Measurements from ENCODE around the gene TMEM98.
"Not testable (repeated sequence)": the region's sequence is repeated elsewhere in the genome, so short reads cannot be mapped to it uniquely, and the experiment has no call there.

The TMEM98 gene

GRCh38 chr17:32916134-32916533 is 11.8 kb upstream of the TMEM98 start:
- no peak overlapping the region for H3K4me3 ChIP-seq (ENCODE audit: low read length)
- H3K9ac ChIP-seq (ENCODE audit: low read length), result no peak overlapping the region
- H3K4me1 ChIP-seq (ENCODE audit: control insufficient read depth, insufficient read depth, low read length), result peaks cover 6% of the 10 kb centered on the region
- H3K36me3 ChIP-seq (ENCODE audit: control insufficient read depth, insufficient read depth, low read length, severe bottlenecking), result no peaks in the 10 kb centered on the region
- no peak for DNase-seq (ENCODE audit: low read depth)
- no peaks in the 10 kb centered on the region for H3K27me3 ChIP-seq (replicated peaks; ENCODE audit: control insufficient read depth, insufficient read depth, low read length)
- H3K9me3 ChIP-seq (ENCODE audit: control insufficient read depth, low read length), result no peaks in the 10 kb centered on the region

- peaks cover 1% of the 10 kb centered on the region for H3K4me1 ChIP-seq (ENCODE audit: control insufficient read depth, insufficient read depth, low read length)
- H3K4me3 ChIP-seq (ENCODE audit: low read length), result no peak overlapping the region
- no peaks in the 10 kb centered on the region for H3K36me3 ChIP-seq (ENCODE audit: control insufficient read depth, insufficient read depth, low read length, severe bottlenecking)
- H3K9ac ChIP-seq (ENCODE audit: low read length), result no peak overlapping the region
- no peaks in the 10 kb centered on the region for H3K27me3 ChIP-seq (replicated peaks; ENCODE audit: control insufficient read depth, insufficient read depth, low read length)
- no peak for DNase-seq (ENCODE audit: low read depth)
- no peaks in the 10 kb centered on the region for H3K9me3 ChIP-seq (ENCODE audit: control insufficient read depth, low read length)
Observed at GRCh38 chr17:32917081-32917480, 10.9 kb upstream of the TMEM98 start.

- no peaks in the 10 kb centered on the region for H3K27me3 ChIP-seq (replicated peaks; ENCODE audit: control insufficient read depth, insufficient read depth, low read length)
- H3K9me3 ChIP-seq (ENCODE audit: control insufficient read depth, low read length), result no peaks in the 10 kb centered on the region
- H3K4me1 ChIP-seq (ENCODE audit: control insufficient read depth, insufficient read depth, low read length), result no peaks in the 10 kb centered on the region
- no peak for DNase-seq (ENCODE audit: low read depth)
- no peak overlapping the region for H3K4me3 ChIP-seq (ENCODE audit: low read length)
- H3K36me3 ChIP-seq (ENCODE audit: control insufficient read depth, insufficient read depth, low read length, severe bottlenecking), result no peaks in the 10 kb centered on the region
- H3K9ac ChIP-seq (ENCODE audit: low read length), result no peak overlapping the region
Observed at GRCh38 chr17:32917842-32918241, 10.1 kb upstream of the TMEM98 start.

GRCh38 chr17:32919876-32920275 is 8.1 kb upstream of the TMEM98 start:
- not testable (repeated sequence) for H3K9ac ChIP-seq (ENCODE audit: low read length); H3K4me1 ChIP-seq (ENCODE audit: control insufficient read depth, insufficient read depth, low read length); H3K36me3 ChIP-seq (ENCODE audit: control insufficient read depth, insufficient read depth, low read length, severe bottlenecking); H3K27me3 ChIP-seq (replicated peaks; ENCODE audit: control insufficient read depth, insufficient read depth, low read length); H3K9me3 ChIP-seq (ENCODE audit: control insufficient read depth, low read length); H3K4me3 ChIP-seq (ENCODE audit: low read length)
- peak; percentile 66 for DNase-seq (ENCODE audit: low read depth)

- Histone ChIP-seq H3K36me3 (ENCODE audit: control insufficient read depth, insufficient read depth, low read length, severe bottlenecking) (no peaks in the 10 kb centered on the region), H3K4me3 (ENCODE audit: low read length) (no peak overlapping the region), H3K9ac (ENCODE audit: low read length) (no peak overlapping the region), H3K27me3 (replicated peaks; ENCODE audit: control insufficient read depth, insufficient read depth, low read length) (no peaks in the 10 kb centered on the region), H3K4me1 (ENCODE audit: control insufficient read depth, insufficient read depth, low read length) (no peaks in the 10 kb centered on the region), H3K9me3 (ENCODE audit: control insufficient read depth, low read length) (no peaks in the 10 kb centered on the region)
- DNase-seq (ENCODE audit: low read depth), result no peak
Observed at GRCh38 chr17:32920293-32920692, 7.7 kb upstream of the TMEM98 start.

GRCh38 chr17:32921017-32921416 is 6.9 kb upstream of the TMEM98 start:
- DNase-seq (ENCODE audit: low read depth), result no peak

GRCh38 chr17:32923905-32924304 is 4.0 kb upstream of the TMEM98 start:
- H3K4me1 ChIP-seq (ENCODE audit: control insufficient read depth, insufficient read depth, low read length); H3K9ac ChIP-seq (ENCODE audit: low read length); H3K27me3 ChIP-seq (replicated peaks; ENCODE audit: control insufficient read depth, insufficient read depth, low read length); H3K9me3 ChIP-seq (ENCODE audit: control insufficient read depth, low read length); H3K4me3 ChIP-seq (ENCODE audit: low read length); H3K36me3 ChIP-seq (ENCODE audit: control insufficient read depth, insufficient read depth, low read length, severe bottlenecking); DNase-seq (ENCODE audit: low read depth): not testable (repeated sequence)

More at GRCh38 chr17:32921017-32921416, 6.9 kb upstream of the TMEM98 start:
- no peak overlapping the region for H3K9ac ChIP-seq (ENCODE audit: low read length)
- H3K4me3 ChIP-seq (ENCODE audit: low read length), result no peak overlapping the region
- H3K9me3 ChIP-seq (ENCODE audit: control insufficient read depth, low read length), result no peaks in the 10 kb centered on the region
- H3K36me3 ChIP-seq (ENCODE audit: control insufficient read depth, insufficient read depth, low read length, severe bottlenecking), result no peaks in the 10 kb centered on the region
- no peaks in the 10 kb centered on the region for H3K4me1 ChIP-seq (ENCODE audit: control insufficient read depth, insufficient read depth, low read length)
- no peaks in the 10 kb centered on the region for H3K27me3 ChIP-seq (replicated peaks; ENCODE audit: control insufficient read depth, insufficient read depth, low read length)

- no peaks in the 10 kb centered on the region for H3K36me3 ChIP-seq (ENCODE audit: control insufficient read depth, insufficient read depth, low read length, severe bottlenecking)
- H3K4me3 ChIP-seq (ENCODE audit: low read length), result no peak overlapping the region
- DNase-seq (ENCODE audit: low read depth), result no peak
- no peak overlapping the region for H3K9ac ChIP-seq (ENCODE audit: low read length)
- no peaks in the 10 kb centered on the region for H3K9me3 ChIP-seq (ENCODE audit: control insufficient read depth, low read length)
- H3K27me3 ChIP-seq (replicated peaks; ENCODE audit: control insufficient read depth, insufficient read depth, low read length), result no peaks in the 10 kb centered on the region
- H3K4me1 ChIP-seq (ENCODE audit: control insufficient read depth, insufficient read depth, low read length), result peaks cover 8% of the 10 kb centered on the region
Observed at GRCh38 chr17:32926183-32926582, 1.8 kb upstream of the TMEM98 start.

GRCh38 chr17:32926789-32927188 is 1.2 kb upstream of the TMEM98 start:
- H3K9ac ChIP-seq (ENCODE audit: low read length); H3K4me3 ChIP-seq (ENCODE audit: low read length); H3K36me3 ChIP-seq (ENCODE audit: control insufficient read depth, insufficient read depth, low read length, severe bottlenecking): not testable (repeated sequence)

GRCh38 chr17:32927201-32927723 is 691 bp upstream of the TMEM98 start:
- peaks cover under 1% of the 10 kb centered on the region for H3K36me3 ChIP-seq (ENCODE audit: control insufficient read depth, insufficient read depth, low read length, severe bottlenecking)
- H3K4me1 ChIP-seq (ENCODE audit: control insufficient read depth, insufficient read depth, low read length), result peaks cover 8% of the 10 kb centered on the region
- DNase-seq (ENCODE audit: low read depth), result no peak
- H3K4me3 ChIP-seq (ENCODE audit: low read length), result peak overlapping the region; percentile 89
- peak overlapping the region; percentile 86 for H3K9ac ChIP-seq (ENCODE audit: low read length)
- H3K9me3 ChIP-seq (ENCODE audit: control insufficient read depth, low read length), result no peaks in the 10 kb centered on the region
- no peaks in the 10 kb centered on the region for H3K27me3 ChIP-seq (replicated peaks; ENCODE audit: control insufficient read depth, insufficient read depth, low read length)

More at GRCh38 chr17:32926789-32927188, 1.2 kb upstream of the TMEM98 start:
- H3K9me3 ChIP-seq (ENCODE audit: control insufficient read depth, low read length); H3K27me3 ChIP-seq (replicated peaks; ENCODE audit: control insufficient read depth, insufficient read depth, low read length); H3K4me1 ChIP-seq (ENCODE audit: control insufficient read depth, insufficient read depth, low read length); DNase-seq (ENCODE audit: low read depth): not testable (repeated sequence)

GRCh38 chr17:32928586-32929535 is 908 bp downstream of the TMEM98 start:
- H3K36me3 ChIP-seq (ENCODE audit: control insufficient read depth, insufficient read depth, low read length, severe bottlenecking), result peaks cover 12% of the 10 kb centered on the region
- H3K9me3 ChIP-seq (ENCODE audit: control insufficient read depth, low read length), result no peaks in the 10 kb centered on the region
- peak; percentile 50 for DNase-seq (ENCODE audit: low read depth)
- H3K4me3 ChIP-seq (ENCODE audit: low read length), result peak overlapping the region; percentile 89
- peak overlapping the region; percentile 91 for H3K9ac ChIP-seq (ENCODE audit: low read length)
- H3K4me1 ChIP-seq (ENCODE audit: control insufficient read depth, insufficient read depth, low read length), result peaks cover 8% of the 10 kb centered on the region
- no peaks in the 10 kb centered on the region for H3K27me3 ChIP-seq (replicated peaks; ENCODE audit: control insufficient read depth, insufficient read depth, low read length)
